CD4-positive, alpha-beta T cell treated with Interleukin-17A for 1 hour (primary cell): ENCODE results near the gene LHPP.
"Not testable (repeated sequence)": the region's sequence is repeated elsewhere in the genome, so short reads cannot be mapped to it uniquely, and the experiment has no call there.

Experiments
- DNase-seq: peaks from one replicate; pipeline ENCODE4 v3.0.0-alpha.2; 2020

The LHPP gene

DNA sequence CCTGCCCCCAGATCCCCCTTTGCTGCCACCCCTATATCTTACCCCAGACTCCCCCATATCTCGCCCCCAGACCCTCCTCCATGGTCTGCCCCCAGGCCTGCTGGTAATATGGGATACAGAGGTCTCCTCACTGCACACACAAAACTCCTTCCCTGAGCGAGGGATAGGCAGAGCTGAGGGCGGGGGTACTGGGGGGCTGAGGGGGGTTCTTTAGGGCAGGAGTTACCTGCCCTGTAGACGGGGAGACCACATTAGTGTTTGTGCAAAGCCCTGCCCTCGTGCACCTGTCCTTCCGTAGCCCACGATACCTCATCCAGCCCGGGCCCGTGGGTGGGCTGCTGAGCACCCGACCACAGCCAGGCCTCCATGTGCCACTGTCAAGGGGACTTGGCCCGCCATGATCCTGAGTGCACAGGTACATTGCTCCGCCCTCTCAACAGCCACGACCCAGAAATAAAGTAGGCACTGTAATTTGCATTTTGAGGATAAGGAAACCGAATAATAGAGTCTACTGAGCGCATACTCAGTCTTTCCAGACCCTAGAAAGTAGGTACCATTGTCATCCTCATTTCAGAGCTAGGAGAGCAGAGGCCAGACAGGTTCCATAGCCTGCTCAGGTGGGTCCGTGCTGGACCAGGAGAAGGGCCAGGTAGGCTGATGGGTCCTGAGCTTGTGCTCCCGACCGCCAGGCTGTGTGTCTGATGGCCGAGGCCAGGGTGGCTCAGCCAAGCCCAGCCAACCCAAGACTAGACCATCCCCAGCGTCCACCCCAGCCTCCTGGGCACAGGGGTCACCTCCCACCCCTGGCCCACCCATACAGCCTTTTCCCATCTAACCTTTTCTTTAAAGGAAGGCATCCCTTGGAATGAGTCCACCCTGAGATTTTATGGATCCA is 115.2 kb downstream of the LHPP start:
- DNase-seq, result no peak

DNA sequence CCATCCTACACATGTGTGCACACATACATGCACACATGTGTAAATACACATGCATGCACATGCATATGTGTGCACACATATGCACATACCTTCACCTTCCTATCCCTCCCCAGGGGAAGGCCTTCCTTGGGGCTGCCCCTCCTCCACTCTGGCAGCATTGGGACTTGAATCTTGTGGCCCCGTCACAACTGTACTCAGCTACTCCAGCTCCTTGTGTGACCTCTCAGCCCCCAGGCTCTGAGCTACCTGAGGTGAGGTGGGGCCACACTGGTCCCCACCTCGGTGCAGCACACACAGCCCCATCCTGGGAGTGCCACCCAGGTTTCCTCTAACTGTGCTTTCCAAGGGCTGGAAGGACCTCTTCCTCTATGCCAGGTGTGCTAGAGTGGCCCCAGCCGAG is 116.0 kb downstream of the LHPP start:
- no peak for DNase-seq

DNA sequence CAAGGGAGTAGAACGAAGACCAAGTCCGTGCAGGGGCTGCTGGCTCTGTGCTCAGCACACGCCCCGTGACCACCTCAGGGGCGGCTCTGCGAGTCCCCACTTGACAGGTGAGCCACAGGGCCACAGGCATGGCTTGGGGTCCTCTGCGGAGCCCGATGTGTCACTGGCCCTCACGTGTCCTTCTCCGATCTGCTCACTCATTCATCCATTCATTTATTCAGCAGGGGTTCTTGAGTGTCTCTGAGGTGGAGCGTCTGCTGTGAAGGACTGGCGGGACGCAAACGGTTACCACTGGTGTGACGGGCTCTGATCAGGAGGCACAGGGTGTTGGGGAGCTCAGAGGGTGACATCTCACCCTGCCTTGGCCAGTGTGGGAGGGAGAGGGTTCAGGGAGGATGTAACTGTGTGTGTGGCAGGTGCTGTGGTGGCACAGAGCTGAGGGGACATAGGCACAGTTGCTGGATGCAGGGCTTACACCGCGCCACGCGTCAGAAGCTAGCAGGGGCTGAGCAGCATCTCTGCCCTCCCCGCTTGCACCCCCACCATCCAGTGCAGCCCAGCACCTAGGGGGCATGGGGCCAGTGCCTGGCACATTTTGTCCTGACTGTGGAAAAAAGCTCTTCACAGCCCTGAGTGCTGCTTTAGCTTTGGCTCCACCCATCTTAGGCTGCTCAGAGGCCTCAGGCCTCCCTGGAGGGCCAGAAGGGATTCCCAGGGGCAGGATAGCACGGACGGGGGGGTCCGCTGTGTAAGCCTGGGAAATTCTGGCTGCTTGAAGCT is 116.8 kb downstream of the LHPP start:
- no peak for DNase-seq

DNA sequence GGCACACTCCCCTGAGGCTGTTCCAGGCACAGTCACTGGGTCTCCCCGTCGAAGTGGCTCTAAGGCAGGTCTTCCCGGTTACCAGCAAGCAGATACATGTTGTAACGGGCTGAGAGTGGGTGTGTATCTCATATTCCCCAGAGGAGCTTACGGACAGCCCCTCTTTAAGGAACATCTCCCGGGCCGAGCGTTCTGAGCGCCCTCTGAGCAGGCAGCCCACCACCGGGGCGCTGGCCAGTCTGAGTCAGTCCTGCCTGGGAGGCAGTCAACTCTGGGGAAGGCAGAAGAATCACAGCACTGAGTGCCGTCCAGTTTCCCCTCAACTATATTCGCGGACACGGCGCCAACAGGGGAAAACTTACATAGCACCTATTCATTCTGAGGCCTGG is 117.4 kb downstream of the LHPP start:
- DNase-seq, result no peak

DNA sequence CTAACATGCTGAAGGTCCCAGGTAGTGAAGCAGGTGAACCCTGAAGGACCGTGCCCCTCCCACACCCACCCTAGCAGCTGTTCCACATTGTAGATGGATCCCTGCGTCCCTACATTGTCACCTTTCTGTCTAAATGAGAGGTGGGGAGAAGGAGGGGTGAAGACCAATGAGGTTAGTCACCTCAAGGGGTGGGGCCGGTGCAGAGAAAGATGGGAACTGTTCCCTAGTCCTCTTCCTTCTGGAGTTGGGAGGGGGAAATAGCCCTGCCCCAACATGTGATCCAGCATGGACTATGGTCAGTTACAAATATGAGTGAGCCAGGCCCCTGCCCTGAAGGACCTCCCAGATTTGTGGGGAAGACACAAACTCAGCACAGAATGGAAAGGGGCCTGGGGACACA is 124.5 kb downstream of the LHPP start:
- no peak for DNase-seq

DNA sequence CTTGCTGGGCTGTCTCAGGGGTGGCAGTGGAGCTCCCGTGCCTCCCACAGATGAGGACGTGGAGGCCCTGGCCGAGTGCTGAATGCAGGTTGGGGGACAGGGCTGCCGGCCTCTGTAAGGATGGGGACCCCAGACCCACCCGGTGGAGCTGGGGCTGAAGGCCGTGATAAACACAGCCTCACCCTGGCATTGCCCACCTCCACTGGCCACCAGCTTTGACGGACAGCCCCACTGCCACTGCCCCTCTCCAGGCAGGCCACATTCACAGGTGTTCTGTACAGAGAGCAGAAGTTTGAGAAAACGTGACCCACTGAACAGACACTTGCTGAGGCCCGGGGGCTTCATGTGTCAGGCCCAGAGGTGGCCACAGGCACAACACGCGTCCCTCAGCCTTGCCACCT is 126.2 kb downstream of the LHPP start:
- no peak for DNase-seq

DNA sequence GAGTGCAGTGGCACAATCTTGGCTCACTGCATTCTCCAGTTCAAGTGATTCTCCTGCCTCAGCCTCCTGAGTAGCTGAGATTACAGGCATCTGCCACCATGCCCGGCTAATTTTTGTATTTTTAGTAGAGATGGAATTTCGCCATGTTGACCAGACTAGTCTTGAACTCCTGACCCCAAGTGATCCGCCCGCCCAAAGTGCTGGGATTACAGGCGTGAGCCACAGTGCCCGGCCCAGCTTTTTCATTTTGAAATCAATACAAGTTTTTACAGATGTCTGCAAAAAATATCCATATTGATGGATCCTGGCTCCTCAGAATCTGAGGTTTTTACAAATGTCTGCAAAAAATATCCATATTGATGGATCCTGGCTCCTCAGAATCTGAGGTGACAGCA is 126.7 kb downstream of the LHPP start:
- DNase-seq, result not testable (repeated sequence)

DNA sequence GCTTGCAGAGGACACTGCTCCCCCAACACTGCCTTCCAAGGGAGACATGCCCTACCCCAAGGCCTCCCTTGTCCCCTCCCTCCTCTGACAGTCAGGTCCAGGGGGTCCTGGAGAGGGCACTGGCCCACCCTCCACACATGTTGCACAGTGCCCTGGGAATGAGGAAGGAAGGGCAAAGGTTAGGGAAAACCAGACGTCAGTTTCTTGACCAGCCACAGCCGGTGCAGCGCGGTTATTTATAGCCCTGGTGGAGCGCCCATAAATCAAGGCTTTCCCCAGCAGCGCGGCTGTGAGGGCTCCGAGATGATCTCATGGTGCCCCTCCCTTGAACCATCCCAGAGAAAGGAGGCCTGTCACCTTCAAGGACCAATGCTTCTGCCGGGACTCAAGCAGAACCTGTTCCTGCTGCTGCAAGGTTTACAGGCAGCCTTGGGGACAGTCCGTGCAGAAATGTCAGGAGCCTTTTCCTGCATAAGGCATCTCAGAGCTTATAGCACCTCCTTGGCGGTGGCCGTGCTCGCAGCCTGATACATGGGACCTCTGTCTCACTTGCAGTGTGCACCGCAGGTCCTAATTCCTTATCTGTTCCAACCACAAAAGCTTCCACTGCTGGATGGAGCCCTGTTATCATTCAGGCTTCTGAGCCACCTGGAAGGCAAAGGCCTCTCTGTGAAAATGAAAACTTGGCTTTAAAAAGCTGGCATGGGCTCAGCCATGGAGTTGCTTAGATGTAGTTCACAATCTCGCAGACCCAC is 127.3 kb downstream of the LHPP start:
- no peak for DNase-seq

DNA sequence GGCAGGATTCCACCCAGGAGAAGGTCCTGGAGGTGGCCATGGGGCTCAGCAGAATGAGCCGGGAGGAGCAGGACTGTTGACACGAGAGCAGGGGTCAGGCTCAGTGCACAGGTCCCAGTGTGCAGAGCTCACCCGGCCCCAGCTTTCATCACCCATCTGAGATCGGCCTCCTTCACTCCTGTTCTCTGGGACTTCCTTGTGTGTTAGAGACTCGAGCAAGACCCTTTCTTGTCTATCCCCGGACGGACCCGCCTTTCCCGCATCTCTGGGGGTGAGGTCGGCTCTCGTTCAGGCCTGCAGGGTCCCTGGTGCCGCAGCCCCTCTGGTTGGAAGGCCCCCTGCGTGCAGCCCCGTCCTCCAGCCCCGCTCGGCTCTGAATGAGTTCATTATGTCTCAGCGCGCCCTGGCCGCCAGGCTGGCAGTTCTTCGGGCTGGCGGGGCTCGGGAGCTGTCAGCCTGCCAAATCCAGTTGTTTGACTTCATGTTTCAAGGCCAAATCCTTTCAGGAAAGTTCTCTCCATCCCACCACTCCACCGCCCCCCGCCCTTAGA is 127.9 kb downstream of the LHPP start:
- DNase-seq, result no peak

DNA sequence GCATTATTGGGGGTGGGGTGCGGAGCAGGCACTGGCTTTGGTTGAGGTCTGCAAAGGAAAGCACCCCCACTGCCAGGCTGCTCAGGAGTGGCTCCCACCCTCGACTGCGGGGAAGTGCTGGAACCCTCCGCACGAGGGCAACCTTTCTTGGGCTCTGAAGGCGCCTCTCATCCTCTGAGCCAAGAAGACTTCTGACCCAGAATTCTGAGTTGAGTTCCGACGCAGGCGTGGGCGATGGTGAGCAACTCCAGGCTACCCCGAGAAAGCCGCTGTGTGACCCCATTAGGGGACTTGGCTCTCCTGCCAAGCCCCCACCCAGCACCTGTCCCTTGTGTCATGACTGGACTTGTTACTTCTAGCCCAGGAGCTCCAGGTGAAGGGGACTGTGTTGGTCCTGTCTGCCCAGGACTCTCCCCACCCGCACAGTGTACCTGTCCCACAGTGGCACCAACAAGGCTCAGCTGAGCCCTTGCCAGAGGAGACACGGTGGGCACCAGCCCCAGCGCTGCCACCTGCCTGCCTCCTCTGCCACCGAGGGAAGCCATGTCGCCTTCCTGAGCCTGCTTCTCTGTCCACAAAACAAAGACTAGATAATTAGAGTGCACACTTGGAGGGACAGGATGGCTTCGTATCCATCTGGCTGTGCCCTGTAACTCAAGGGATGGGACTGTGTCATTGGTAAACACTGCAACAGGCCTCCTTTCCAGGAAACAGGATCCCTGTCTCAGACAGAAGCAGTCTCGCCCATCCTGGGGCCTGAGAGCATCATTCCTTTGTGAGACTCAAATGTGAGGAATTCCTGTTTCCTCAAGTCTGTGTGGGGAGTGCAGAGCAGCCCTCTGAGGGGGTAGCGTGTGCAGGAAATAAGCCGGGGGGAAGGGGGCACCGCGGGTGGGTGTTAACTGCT is 128.8 kb downstream of the LHPP start:
- no peak for DNase-seq

DNA sequence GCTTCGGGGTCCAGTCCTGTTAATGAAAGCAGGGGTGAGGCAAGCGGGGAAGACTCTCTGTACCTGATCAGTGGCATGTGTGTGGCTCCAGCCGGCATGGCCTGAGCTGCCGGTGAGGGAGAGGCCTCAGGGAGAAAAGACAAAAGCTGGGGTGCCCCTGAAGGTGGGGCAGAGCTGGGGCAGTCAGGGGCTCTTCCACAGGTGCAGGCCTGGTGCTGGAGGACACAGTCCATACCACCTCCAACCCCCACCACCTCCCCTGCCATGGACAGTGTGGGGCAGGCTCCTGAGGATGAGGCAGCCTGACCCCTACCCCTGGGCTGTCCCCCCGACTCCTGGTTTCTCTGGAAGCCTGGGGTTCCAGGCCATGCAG is 129.5 kb downstream of the LHPP start:
- no peak for DNase-seq

DNA sequence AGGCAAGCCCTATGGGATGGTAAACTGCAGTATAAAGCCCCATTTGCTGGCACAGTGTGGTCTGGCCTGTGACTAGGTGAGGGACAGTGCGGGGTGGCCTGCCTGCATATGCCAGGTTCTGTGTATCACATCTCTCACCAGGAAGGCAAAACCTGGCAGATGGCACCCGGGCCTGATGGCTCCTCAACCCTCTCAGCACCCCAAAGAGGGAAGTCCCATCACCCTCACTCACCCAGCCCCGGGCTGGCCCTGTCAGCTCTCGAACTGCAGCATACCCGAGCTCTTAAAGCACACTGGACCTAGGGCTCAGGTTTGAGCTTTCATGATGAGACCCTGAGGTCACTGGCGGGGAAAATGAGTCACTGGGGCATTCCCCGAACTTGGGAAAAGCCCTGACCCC is 130.5 kb downstream of the LHPP start:
- no peak for DNase-seq

DNA sequence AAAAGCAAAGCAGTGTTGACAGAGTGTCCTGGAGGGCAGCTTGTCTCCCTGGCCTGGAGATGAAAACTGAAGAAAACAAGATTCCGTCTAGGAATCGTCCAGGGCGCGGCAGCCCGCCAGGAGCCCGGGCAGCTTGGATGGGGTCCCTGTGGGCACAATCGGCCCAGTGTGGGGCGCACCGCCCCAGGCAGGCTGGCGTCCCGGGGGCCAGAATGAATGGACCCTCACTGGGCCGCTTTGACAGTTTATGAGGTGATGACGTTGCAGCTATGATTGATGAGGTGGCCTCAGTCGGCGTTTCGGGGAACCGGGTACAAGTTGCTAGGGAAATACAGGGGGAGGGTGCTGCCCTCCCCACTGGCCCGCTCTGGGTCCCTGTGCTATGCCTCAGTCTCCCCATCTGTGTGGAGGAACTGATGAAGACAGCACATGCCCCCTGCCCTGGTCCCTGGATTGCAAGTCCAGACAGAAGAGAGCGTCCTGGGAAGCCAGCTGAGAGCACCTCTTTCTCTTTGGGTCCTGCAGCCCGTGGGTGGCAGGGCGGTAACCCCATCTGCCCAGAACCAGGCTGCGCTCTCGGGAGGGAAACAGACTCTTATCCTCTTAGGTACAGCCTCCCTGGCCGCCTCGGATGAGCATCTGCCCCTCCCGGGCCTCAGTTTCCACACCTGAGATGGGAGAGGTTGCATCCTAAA is 131.3 kb downstream of the LHPP start:
- no peak for DNase-seq

DNA sequence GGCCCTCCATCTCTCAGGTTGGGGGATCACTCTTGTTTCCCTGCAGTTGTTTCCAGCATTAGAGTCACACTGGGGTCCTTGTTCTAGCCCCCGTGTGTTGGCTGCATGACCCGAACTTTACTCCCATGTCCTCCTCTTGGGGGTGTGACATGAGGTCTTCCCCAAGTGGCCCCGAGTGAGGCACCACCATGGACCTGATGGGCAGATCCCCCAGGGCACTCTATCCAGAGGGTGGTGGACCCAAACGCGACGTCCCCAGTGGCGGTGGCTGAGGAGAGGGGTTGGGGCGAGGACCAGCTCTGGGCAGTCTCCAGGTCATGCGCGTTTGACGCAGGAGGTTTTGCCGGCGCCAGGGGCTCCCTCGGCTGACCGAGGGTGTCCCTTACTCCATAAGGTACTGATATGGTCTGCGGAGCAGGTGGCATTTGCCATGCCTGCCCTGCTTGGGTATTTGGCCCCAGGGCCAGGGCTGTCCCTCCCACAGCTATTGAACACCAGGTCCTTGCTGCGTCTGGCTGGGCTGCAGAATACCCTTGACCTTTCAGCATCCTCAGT is 131.9 kb downstream of the LHPP start:
- no peak for DNase-seq

DNA sequence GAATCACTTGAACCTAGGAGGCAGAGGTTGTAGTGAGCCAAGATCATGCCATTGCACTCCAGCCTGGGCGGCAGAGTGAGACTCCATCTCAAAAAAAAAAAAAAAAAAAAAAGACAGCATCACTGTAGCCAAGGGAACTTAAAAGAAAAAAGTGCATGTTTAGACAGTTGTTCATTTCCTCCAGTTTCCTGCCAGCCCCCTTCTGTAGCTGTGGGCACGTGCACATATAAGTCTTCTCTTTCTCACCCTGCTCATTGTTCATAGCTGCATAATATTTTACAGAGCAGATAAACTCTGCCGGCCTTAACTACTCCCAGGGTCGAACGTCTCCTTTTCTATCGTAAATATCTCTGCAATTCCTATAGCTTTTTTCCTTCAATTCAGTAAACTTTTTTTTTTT is 132.6 kb downstream of the LHPP start:
- no peak for DNase-seq

DNA sequence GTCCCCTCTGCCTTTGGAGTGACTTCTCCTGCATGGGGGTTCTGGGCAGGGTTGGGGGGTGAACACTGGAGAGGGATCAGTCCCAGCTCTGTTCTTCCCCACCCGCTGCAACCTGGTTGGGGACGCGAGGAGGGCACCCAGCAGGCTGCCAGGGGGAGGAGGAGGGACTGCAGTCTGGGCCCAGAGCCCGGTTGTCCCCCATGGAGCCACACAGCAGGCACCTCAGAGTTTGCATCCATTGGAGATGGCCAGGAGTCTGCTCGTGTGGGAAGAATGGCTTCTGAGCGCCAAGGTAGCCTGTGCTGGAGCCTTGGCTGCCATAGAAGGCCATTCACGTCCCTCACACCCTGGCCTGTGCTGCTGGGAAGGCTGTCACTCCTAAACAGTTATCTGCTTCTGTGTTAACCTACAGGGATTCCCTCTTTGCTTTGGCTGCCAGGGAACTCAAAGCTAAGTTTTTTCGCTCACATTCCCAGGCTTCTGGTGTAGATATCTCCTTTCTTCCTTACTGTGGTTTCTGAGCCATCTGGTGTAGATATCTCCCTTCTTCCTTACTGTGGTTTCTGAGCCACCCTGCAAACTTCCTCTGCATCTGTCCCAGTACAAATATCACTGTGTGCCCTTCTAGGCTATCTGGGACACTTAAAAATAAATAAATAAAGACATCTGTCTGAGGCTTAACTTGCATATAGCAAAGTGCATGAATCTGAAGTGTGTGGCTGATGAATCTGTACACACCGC is 133.7 kb downstream of the LHPP start:
- no peak for DNase-seq

DNA sequence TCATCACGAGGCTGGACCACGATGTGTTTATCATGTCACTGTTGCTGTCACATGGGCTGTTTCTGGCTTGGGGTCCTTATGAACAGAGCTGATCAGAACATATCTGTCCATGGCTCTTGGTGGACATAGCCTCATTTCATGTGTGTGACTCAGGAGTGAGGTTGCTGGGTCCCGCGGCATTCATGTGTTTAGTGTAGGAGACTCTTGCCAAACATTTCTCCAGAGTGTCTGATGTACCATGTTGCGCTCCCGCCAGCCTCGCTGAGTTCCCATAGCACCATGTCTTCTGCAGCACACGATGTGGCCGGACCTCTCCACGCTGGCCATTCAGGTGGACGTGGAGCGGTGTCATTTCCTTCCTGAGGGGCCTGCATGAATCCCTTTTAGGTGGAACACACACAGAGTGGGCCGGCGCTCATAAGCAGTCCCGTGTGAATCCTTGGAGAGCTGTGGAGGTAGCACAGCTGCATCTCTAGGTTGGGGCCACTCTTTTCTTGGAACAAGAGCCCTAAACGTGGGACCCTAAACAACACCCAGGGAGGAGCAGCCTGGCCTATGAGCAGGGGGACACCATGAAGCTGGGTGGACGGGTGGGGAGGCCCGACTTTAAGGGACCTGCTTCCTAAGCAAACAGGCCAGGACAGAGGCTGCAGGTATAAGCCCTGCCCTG is 134.6 kb downstream of the LHPP start:
- no peak for DNase-seq

DNA sequence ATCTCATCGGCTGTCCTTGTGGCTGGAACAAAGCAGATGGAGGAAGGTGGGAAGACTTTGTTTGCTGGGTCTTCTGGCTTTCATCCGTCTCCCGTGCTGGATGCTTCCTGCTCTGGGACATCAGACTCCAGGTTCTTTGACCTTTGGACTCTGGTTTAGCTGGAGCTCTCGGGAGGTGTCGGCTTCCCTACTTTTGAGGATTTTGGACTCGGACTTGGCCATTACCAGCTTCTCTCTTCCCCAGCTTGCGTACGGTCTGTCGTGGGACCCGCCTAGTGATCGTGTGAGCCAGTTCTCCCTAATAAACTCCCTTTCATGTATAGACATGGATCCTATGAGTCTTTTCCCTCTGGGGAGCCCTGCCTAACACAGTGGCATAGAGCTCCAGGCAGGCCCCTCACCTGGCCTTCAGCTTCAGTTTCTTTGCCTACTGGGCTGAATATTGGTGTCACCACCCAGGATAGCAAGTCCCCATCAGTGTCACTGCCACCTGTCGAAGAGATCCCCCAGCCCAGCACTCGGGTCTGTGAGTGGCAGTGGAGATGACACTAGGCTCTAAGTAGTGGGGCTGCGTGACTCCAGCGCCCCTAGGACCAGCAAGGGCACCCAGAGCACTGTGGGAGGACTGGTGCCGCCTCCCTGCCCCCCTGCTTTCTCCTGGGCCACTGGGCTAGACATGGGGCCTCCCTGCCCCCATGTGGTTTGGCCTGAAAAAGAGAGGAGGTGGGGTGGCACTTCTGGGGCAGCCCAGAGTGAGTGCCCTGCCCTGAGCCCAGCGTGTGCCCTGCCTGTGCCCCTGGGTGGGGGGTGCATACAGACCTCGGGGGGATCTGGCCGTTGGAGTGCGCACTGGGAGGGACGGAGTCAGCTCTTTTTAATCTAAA is 135.6 kb downstream of the LHPP start:
- no peak for DNase-seq

DNA sequence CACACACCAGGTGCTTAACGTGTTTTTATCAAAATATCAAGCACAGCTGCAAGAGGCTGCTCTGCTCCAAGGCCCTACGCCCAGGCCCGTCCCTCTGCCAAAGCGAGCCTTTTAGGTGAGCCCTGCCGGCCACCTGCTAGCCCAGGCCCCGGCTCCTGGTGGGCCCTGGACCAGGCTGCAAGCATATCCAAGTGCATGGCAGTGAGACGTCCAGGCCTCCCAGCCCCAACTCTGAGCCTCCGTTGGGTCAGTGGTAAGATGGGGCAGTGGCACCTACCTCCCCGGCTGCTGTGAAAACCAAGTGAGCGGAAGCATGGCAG is 136.2 kb downstream of the LHPP start:
- no peak for DNase-seq
